Activated T-cell treated with anti-CD3 and anti-CD28 coated beads, Interleukin-2, amount 50 U/mL, for 24 hours (primary cell): ENCODE data around the gene MICALL1.
"Not testable (repeated sequence)": the region's sequence is repeated elsewhere in the genome, so short reads cannot be mapped to it uniquely, and the experiment has no call there.

ENCODE experiments used
- DNase-seq: peaks from one replicate; pipeline ENCODE4 v3.0.0-alpha.2; 2020
- H3K27ac Mint-ChIP-seq: 2 replicates; pipeline ENCODE4 v1.8.0; 2020; ENCODE audit warnings: mild to moderate bottlenecking, mixed read lengths
- H3K27me3 Mint-ChIP-seq: 2 replicates; pipeline ENCODE4 v1.8.0; 2020; ENCODE audit warnings: mixed read lengths
- H3K36me3 Mint-ChIP-seq: 2 replicates; pipeline ENCODE4 v1.8.0; 2020; ENCODE audit warnings: low read depth, mixed read lengths
- H3K4me1 Mint-ChIP-seq: 2 replicates; pipeline ENCODE4 v1.8.0; 2020; ENCODE audit warnings: low read depth, mixed read lengths
- H3K4me3 Mint-ChIP-seq: 2 replicates; pipeline ENCODE4 v1.8.0; 2020; ENCODE audit warnings: mild to moderate bottlenecking, moderate library complexity, mixed read lengths
- H3K9me3 Mint-ChIP-seq: 2 replicates; pipeline ENCODE4 v1.8.0; 2020; ENCODE audit warnings: mixed read lengths

MICALL1 gene

DNA sequence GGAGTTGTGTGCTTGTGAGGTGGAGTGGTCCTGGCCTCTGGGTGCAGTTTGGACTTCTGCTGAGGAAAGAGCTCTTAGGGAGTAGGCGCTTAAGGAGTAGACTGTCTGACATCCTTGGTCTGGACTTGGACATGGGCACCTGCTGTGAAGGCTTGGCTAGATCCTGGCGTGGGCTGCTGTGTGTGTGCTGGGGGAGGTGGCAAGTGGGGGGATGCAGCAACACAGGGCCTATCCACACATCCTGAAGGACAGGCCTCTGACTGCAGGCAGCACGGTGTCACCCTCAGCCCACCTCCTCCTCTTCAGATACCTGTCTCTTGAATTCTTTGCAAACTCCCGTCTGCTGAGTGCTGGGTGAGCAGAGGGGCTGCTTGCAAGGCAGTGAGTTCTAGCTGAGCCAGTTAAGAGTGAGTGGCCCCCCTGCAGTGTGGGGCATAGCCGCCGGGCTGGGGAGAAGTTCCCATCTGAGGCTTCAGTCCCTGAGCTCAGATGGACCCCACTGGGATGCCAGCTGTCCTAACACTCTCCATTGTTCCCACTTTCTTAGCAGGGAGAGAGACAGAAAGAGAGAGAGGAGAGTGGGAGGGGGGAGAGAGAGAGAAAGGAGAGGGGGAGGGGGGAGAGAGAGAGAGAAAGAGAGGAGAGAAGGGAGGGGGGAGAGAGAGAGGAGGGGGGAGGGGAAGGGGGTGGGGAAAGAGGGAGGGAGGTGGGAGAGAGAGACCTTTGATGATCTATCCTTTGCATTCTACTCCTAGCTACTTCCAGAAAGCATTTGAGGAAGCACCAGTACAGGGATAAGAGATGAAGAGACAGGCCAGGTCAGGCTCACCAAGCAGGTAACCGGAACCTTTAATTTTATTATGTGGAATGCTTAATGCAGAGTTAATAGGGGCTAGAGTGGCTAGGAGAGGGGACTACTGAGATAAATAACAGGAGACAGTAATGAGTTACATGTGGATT is 65.7 kb downstream of the MICALL1 start:
- Mint-ChIP-seq H3K27me3 (no peaks in the 10 kb centered on the region), H3K27ac (peak overlapping the region; percentile 4), H3K4me1 (peaks cover 1% of the 10 kb centered on the region), H3K9me3 (no peaks in the 10 kb centered on the region), H3K36me3 (peaks cover 54% of the 10 kb centered on the region), H3K4me3 (no peak overlapping the region)
- no peak for DNase-seq

DNA sequence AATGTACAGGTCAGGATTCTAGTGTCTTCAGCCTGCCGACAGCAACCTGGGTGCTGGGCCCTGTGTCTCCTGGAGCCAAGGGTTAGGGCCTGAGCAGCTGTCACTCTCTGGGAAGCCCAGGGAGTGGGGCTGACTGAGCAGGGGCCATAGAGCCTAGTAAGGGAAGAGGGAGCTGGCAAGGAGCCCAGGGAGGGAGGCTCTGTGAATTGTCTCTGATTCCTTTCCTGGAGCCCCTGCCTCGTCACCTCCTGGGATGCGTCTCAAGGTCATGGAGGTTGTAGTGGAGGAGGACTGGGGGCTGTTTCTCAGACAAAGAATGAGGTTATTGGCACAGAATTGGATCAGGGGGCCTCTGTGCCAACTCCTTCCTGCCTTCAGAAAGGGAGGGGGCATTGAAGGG is 66.4 kb downstream of the MICALL1 start:
- Mint-ChIP-seq H3K27me3 (no peaks in the 10 kb centered on the region), H3K36me3 (peaks cover 47% of the 10 kb centered on the region), H3K27ac (peak overlapping the region; percentile 4), H3K4me1 (peaks cover 1% of the 10 kb centered on the region), H3K4me3 (no peak overlapping the region), H3K9me3 (no peaks in the 10 kb centered on the region)
- DNase-seq = no peak

DNA sequence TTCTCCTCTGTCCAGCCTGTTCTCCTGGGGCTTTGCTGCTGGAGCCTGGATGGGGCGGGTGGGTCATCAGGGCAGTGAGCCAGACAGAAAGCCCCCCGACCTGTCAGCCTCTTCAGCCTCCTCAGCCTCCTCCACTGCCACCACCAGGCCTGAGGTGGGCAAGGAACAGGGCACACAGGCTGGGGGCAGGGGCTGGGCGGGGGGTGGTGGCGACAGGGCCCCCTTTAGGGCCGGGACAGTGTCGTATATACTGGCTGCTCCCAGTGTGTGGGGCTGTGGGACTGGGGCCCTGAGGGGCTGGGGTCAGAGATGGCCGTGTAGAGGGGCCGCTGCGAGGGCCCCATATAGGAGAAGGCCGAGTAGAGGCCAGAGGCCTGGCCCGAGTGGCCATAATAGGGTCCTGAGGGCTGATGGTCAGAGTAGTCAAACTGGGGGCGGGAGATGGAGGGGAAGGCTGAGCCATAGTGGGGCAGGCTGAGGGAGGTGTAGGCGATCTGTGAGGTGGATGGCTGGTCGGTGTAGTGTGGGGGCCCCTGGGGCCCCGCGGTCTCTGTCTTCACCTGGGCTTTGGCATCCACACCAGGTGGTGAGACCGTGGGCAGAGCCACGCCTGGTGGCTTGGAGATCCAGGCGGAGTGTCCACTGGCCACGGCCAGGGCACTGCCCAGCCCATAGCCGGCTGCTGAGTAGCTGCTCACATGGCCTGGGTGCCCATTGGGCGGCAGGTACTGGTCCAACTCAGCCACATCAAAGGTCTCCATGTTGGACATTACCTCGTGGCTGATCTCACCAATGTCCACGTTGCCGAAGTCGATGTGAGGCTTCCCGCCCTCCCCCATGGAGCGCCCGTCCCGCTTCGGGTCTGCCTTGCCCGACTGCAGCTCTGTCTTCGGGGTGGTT is 67.4 kb downstream of the MICALL1 start:
- no peak for DNase-seq
- Mint-ChIP-seq H3K4me3 (no peak overlapping the region), H3K36me3 (peaks cover 39% of the 10 kb centered on the region), H3K27ac (no peak overlapping the region), H3K4me1 (peaks cover 1% of the 10 kb centered on the region), H3K27me3 (no peaks in the 10 kb centered on the region), H3K9me3 (no peaks in the 10 kb centered on the region)

DNA sequence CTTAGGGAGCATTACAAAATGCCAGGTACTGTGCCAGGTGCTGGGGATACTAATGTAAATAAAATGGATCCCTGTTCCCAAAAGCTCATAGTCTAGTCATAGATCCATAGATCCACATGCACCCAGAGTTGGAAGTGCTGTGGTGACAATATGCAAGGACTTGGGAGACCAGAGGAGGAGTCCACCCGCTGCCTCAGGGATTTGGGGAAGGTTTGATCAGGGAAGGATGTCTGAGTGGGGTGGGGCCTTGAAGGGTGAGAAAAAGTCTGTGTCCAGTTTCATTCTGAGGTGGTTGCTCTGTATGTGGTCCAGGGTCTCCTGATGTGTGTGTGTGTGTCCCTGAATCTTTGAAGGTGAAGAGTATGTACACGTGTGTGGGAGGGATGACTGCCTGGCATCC is 69.1 kb downstream of the MICALL1 start:
- DNase-seq = no peak
- Mint-ChIP-seq H3K36me3 (peaks cover 24% of the 10 kb centered on the region), H3K27me3 (no peaks in the 10 kb centered on the region), H3K9me3 (no peaks in the 10 kb centered on the region), H3K4me1 (peaks cover 1% of the 10 kb centered on the region), H3K27ac (peak overlapping the region; percentile 1), H3K4me3 (no peak overlapping the region)

DNA sequence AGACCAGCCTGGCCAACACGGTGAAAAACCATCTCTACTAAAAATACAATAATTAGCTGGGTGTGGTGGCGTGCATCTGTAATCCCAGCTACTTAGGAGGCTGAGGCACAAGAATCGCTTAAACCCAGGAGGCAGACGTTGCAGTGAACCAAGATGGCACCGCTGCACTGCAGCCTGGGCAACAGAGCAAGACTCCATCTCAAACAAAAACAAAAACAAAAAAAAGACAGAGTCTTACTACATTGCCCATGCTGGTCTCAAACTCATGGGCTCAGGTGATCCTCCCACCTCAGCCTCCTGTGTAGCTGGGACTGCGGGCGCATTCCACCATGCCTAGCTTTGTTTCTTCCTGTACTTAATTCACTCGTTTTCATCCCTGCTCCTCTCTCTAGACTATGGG is 69.9 kb downstream of the MICALL1 start:
- peaks cover 27% of the 10 kb centered on the region for H3K36me3 Mint-ChIP-seq
- not testable (repeated sequence) for H3K27ac Mint-ChIP-seq, H3K9me3 Mint-ChIP-seq, H3K4me3 Mint-ChIP-seq, H3K4me1 Mint-ChIP-seq, H3K27me3 Mint-ChIP-seq, DNase-seq

DNA sequence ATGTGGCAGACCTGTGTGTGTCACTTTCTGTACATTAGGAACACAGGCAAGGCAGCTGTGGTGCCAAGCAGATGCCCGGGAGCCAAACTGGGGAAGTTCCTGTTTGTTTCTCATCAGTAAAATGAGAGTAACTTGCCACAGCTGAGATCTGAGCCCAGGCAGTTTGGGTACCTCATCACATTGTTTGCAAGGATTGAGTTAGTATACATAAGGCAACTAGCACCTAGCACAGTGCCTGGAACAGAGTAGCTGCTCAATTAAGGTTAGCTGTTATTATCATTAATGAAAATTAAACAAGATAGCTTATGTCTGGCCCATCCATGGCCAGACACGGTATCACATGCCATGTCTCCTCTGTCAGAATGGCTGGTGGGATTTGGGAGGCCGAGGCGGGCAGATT is 70.5 kb downstream of the MICALL1 start:
- no peaks in the 10 kb centered on the region for H3K9me3 Mint-ChIP-seq
- no peaks in the 10 kb centered on the region for H3K27me3 Mint-ChIP-seq
- peaks cover 23% of the 10 kb centered on the region for H3K36me3 Mint-ChIP-seq
- H3K27ac Mint-ChIP-seq = no peak overlapping the region
- no peak for DNase-seq
- no peak overlapping the region for H3K4me3 Mint-ChIP-seq
- H3K4me1 Mint-ChIP-seq = peaks cover 1% of the 10 kb centered on the region

DNA sequence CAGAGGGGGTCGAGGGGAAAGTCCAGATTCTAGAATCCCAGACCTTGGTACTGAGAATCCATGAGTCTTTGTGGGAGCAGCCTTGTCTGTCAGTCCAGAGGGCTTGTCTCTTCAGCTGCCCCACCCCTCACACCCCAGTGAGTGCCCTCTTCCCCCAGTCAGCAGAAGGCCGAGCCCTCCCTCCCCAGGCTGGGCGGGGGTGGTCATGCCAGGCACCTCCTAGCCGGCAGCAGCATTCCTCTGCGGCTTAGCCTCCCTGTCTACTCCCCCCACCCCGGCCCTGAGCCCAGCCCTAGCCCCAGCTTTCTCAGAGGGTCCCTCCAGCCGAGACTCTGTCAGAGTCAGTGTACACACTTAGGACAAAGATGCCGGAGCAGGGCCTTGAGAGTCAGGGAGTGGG is 73.7 kb downstream of the MICALL1 start:
- H3K27ac Mint-ChIP-seq = no peak overlapping the region
- H3K4me1 Mint-ChIP-seq = peaks cover under 1% of the 10 kb centered on the region
- H3K4me3 Mint-ChIP-seq = no peak overlapping the region
- DNase-seq = no peak
- H3K9me3 Mint-ChIP-seq = no peaks in the 10 kb centered on the region
- peaks cover 12% of the 10 kb centered on the region for H3K36me3 Mint-ChIP-seq
- no peaks in the 10 kb centered on the region for H3K27me3 Mint-ChIP-seq

DNA sequence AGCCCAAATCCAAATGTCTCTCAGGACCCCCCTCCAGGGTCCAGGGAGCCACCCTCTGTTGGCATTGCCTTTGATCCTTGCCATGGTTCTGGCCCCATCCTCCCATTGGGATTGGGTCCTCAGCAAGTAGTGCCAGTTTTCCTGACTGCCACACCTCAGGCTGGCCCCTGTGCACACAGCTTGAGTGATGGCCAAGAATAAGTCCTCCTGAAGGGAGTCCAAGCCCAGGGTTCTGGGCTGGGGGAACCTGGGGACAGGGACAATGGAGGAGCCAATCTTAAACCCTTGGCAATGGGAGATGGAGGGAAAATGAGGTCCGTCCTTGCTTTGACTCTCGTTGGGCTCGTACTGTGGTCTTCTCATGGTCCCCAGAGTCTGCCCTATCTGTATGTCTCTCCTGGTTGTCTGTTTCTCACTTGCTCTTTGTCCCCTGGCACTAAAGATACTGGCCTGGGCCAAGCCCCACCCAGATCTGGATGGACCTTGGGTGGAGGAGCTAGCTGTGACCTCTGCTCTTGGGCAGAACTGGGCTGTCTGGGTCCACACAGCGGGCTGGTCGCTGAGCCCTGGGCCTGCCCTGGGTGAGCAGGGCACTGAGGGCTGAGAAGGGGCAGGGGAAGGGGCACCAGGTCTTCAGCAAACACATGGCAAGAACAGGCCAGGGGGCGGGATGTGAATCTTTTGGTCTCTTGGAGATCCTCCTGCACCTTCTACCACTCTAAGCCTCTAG is 75.3 kb downstream of the MICALL1 start:
- Mint-ChIP-seq H3K9me3 (no peaks in the 10 kb centered on the region), H3K4me1 (no peaks in the 10 kb centered on the region), H3K36me3 (peaks cover 6% of the 10 kb centered on the region), H3K4me3 (no peak overlapping the region), H3K27ac (no peak overlapping the region), H3K27me3 (no peaks in the 10 kb centered on the region)
- DNase-seq = no peak

DNA sequence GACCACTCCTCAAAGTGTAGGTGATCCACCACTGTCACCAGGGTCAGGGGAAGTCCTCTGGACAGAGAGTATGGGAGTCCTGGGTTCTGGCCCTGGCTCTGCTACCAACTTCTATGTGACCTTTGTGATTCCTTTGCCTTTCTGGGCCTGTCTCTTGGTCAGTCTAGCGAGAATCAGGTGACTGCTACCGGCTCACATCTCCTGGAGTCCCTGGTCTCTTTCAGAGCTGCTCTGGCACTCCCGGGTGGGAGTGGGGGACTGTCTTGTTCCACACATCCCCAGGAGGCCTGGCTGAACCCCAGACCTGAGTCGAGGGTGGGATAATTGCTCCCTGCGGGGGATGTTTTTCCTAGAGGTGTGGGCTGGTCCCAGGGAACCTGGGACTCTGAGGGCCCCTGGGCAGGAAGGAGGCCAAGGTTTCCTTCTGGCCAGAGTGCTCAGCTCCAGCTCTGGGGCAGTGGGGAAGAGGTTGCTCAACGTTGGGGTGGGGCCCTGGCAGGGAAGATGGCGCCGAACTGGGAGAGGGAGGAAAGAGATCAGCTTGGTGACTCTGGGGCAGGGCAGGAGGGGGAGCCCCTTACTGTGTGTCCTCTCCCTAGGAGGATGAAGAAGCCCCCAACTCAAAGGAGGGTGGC is 76.2 kb downstream of the MICALL1 start:
- no peak for DNase-seq
- H3K4me1 Mint-ChIP-seq = no peaks in the 10 kb centered on the region
- no peak overlapping the region for H3K27ac Mint-ChIP-seq
- H3K9me3 Mint-ChIP-seq = no peaks in the 10 kb centered on the region
- H3K27me3 Mint-ChIP-seq = no peaks in the 10 kb centered on the region
- peaks cover 5% of the 10 kb centered on the region for H3K36me3 Mint-ChIP-seq
- no peak overlapping the region for H3K4me3 Mint-ChIP-seq

DNA sequence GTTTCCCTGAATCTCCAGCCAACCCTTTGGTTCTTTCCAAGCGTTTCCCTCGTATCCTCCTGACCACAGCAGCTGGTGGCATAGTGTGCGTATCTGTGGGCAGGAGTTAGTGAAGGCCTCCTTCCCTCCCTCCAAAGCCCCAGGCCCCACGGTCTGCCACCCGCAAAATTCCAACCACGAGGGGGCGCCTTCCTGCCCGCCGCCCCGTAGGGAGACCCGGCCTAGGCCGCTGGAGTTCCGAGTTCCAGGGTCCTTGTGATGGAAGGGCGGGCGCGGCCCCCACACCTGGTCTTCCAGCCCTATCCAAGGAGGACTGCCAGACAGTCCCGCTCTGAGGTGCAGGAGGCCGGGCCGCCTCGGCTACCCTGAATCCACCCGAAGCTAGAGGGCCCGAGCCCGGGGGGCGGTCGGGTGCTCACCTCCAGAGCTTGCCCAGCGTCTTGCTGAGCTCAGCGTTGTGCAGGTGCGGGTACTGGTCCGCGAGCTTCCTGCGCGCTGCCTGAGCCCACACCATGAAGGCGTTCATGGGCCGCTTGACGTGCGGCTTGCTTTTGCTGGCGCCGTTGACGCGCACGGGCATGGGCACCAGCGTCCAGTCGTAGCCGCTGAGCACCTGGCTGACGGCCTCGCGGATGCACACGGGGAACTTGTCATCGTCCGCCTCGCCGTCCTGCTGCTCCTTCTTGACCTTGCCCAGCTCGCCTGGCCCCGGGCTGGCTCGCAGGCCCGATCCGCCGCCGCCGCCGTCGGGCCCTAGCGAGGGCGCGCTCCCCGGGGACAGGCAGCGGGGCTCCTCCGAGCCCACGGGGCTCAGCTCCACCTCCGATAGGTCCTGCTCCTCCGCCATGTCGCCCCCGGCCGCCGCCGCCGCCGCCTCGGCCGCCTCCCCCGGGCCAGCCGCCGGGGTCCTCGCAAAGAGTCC is 77.1 kb downstream of the MICALL1 start:
- no peak overlapping the region for H3K27ac Mint-ChIP-seq
- H3K9me3 Mint-ChIP-seq = no peaks in the 10 kb centered on the region
- no peaks in the 10 kb centered on the region for H3K4me1 Mint-ChIP-seq
- H3K36me3 Mint-ChIP-seq = peaks cover 3% of the 10 kb centered on the region
- H3K27me3 Mint-ChIP-seq = no peaks in the 10 kb centered on the region
- DNase-seq = no peak
- H3K4me3 Mint-ChIP-seq = no peak overlapping the region

DNA sequence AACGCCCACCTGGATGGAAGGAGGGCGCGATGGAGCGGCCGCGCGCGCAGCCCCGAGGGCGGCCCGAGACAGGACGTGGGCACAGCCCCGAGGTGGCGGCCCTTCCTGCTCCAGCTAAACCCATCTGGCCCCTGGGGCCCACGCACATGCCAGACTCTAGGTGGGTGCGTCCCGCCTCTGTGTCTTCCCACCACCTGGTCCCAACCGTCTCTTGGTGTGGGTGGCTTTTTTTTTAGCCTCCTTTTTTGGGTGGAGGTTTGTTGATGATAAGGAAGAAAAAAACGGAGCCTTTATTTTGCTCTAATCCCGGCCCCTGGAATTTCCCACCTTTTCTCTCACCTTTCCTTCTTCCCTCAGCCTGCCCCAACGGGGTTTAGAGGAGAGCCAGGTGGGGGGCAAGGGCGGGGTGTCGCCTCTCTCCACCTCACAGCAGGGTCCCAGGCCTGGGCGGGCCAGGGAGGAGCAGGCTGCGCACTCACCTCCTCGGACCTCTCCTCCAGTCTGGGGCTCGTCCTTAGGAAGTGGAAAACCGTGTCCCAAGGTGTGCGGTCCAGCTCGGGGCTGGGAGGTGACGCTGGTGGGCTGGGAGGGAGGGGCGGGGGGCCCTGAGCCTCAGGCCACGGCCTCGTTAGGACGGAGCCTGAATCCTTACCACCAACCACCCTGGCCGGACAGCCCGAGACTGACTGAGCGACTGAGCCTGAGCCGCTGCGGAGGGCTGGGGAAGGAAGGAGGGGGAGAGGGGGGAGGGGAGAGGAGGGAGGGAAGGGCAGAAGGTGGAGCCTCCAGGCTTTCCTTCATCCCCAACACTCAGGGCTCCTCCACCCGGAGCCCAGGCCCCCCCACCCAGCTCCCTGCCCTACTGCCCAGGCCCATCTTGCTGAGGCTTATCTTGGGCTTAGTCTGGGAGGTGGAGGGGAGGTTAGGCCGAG is 78.0 kb downstream of the MICALL1 start, which contains the start of gene SOX10:
SOX10 (minus strand) TSS at position 696 of the 932 bp plus-strand sequence. CDS start 771 bp downstream, outside the sequence.
- DNase-seq = no peak
- Mint-ChIP-seq H3K9me3 (no peaks in the 10 kb centered on the region), H3K27ac (no peak within 1 kb of the TSS), H3K4me3 (no peak within 1 kb of the TSS), H3K36me3 (peaks cover 3% of the 10 kb centered on the region), H3K4me1 (no peaks in the 10 kb centered on the region), H3K27me3 (no peaks in the 10 kb centered on the region)

DNA sequence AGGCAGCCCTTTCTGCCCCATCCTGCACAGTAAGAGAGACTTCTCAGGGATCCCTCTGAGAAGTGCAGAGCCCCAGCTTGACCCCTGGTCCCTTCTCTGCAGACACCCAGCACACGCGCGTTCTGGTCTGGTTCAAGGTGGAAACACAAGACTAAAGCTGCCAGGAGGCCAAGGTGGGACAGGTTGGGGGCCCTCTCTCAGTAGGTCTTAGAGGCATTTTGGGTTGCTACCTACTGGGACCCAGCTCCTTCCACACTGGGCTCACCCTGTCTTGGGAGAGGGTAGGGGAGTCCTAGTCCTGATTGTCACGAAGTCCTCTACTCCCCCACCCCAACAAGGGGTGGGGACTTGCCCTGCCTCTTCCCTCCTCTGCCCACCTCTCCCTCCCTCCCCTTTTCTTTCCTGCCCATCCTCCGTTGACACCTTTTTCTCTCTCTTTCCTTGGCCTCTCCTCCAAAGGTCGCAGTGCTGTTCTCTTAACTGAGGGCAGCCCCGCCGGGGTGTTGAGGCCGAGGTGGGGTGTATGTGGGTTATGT is 79.0 kb downstream of the MICALL1 start:
- Mint-ChIP-seq H3K9me3 (no peaks in the 10 kb centered on the region), H3K36me3 (peaks cover 3% of the 10 kb centered on the region), H3K27me3 (no peaks in the 10 kb centered on the region), H3K4me3 (no peak overlapping the region), H3K4me1 (no peaks in the 10 kb centered on the region), H3K27ac (no peak overlapping the region)
- DNase-seq = no peak
